ENCODE results near the gene RCC2.
"Not testable (repeated sequence)": the region's sequence is repeated elsewhere in the genome, so short reads cannot be mapped to it uniquely, and the experiment has no call there.

The RCC2 gene

DNA sequence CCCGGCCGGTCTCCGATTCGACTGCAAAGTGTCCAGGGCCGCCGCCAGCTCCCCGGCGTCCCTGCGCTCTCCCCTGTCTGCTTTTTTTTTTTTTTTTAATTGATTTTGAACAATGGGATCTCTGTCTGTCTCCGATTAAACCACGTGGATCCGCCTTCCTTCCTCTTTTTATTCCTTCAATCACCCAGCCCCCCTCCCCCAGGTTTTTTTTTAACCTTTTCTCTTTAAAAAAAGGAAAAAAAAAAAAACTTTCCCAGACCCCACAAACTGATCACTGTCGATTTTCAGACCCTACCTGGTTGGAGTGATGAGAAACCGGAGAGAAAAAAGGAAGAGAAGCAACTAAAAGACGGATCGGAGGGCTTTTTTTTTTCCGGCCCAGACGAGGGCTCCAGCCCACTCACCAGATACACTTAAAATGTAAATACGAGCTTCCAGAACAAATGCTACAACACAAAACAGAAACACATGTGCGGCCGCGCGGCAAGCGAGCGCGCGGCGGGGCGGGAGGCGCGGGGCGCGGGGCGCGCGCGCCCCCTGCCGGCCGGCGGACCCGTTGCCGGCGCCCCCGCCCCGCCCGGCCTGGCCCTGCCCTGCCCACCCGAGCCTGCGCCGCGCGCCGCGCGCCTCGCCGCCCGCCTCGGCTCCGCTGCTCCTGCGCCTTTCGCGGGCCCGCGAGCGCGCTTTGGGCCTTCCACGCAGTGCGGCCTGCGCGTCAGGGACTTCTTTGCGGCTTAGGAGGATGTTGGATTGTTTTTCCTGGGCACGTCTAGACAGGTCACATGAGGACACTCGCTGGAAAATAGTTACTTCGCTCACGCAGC is at the start of gene RCC2:
TSS of gene RCC2 (minus strand) at position 428 of the 824 bp plus-strand sequence. CDS start 1,163 bp downstream, outside the sequence.
- DNase-seq (ENCODE audit: extremely low read depth, low read depth), result peak; percentile 58

DNA sequence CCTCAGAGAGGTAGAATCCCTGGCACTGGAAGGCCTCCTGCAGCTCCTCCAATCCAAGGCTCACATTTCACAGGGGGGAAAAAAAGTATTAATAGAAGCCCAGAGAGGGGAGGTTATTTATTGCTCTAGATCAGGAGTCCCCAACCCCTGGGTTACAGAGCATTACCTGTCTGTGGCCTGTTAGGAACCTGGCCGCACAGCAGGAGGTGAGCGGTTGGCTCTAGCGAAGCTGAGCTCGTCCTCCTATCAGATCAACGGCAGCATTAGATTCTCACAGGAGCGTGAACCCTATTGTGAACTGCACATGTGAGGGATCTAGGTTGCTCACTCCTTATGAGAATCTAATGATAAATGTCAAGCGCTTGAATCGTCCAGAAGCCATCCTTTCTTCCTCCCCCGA is 46.8 kb upstream of the RCC2 start:
- TF ChIP-seq, protein P1, sequence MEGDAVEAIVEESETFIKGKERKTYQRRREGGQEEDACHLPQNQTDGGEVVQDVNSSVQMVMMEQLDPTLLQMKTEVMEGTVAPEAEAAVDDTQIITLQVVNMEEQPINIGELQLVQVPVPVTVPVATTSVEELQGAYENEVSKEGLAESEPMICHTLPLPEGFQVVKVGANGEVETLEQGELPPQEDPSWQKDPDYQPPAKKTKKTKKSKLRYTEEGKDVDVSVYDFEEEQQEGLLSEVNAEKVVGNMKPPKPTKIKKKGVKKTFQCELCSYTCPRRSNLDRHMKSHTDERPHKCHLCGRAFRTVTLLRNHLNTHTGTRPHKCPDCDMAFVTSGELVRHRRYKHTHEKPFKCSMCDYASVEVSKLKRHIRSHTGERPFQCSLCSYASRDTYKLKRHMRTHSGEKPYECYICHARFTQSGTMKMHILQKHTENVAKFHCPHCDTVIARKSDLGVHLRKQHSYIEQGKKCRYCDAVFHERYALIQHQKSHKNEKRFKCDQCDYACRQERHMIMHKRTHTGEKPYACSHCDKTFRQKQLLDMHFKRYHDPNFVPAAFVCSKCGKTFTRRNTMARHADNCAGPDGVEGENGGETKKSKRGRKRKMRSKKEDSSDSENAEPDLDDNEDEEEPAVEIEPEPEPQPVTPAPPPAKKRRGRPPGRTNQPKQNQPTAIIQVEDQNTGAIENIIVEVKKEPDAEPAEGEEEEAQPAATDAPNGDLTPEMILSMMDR (IDR thresholded peaks at IDR 0.05; ENCODE audit: low read depth, low read length), result no peak
- no peak for DNase-seq (ENCODE audit: extremely low read depth, low read depth)

More for the DNA sequence above, at the start of gene RCC2:
- TF ChIP-seq, protein P1 (IDR thresholded peaks at IDR 0.05; ENCODE audit: low read depth, low read length), result no peak; the same call in 1 of the 2 replicates

DNA sequence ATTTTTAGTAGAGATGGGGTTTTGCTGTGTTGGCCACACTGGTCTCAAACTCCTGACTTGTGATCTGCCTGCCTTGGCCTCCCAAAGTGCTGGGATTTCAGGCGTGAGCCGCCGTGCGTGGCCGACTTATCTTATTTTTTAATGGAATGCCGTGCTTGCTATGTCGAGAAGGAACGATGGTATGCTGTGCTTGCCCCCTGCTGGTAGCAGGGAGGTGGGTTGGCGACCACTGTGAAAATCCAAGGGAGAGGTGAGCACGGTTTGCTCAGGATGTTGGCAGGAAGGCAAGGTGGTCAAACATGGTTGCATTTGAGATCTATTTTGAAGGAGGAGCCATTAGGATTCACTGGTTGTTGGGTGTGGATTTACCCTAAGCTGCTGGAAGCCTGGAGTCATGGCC is 45.8 kb upstream of the RCC2 start:
- TF ChIP-seq, protein P1 (IDR thresholded peaks at IDR 0.05; ENCODE audit: low read depth, low read length), result peak; percentile 33
- no peak for DNase-seq (ENCODE audit: extremely low read depth, low read depth)

DNA sequence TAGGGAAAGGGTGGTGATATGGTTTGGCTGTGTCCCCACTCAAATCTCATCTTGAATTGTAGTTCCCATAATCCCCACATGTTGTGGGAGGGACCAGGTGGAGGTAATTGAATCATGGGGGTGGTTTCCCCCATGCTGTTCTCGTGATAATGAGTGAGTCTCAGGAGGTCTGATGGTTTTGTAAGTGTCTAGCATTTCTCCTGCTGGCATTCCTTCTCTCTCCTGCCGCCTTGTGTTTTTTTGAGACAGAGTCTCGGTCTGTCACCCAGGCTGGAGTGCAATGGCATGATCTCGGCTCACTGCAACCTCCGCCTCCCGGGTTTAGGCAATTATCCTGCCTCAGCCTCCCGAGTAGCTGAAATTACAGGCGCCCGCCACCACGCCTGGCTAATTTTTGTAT is 42.5 kb upstream of the RCC2 start:
- DNase-seq (ENCODE audit: extremely low read depth, low read depth), result not testable (repeated sequence)

DNA sequence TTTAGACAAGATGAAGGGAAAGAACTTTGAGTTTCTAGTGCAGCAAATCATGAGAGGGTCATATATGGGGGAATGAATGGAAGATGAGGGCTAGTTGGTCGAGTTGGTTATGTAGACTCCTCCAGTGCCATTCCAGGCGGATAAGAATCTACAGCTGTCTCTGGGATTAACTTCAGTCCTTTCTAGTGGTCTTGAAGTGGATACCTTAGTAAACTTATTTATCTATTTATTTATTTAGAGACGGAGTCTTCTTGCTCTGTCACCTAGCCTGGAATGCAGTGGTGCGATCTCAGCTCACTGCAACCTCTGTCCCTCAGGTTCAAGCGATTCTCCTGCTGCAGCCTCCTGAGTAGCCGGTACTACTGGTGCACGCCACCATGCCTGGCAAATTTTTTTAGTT is 41.4 kb upstream of the RCC2 start:
- no peak for DNase-seq (ENCODE audit: extremely low read depth, low read depth)
- TF ChIP-seq, protein P1 (IDR thresholded peaks at IDR 0.05; ENCODE audit: low read depth, low read length), result no peak

DNA sequence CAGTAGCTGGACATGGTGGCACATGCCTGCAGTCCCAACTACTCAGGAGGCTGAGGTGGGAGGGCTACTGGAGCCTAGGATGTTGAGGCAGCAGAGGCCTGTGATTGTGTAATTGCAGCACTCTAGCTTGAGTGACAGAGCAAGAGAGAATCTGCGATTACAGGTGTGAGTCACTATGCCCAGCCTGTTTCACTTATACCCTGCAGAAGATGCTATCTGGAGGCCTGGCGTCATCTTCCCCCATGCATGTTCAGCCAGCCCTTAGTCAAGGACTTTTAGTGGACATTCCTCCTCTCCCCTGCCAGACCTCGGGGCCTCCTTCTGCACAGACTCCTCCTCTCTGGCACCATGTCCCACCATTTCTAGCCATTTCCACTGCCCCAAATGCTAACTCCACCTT is 36.3 kb upstream of the RCC2 start:
- peak; percentile 38 for DNase-seq (ENCODE audit: extremely low read depth, low read depth)
- TF ChIP-seq, protein P1 (IDR thresholded peaks at IDR 0.05; ENCODE audit: low read depth, low read length), result no peak

DNA sequence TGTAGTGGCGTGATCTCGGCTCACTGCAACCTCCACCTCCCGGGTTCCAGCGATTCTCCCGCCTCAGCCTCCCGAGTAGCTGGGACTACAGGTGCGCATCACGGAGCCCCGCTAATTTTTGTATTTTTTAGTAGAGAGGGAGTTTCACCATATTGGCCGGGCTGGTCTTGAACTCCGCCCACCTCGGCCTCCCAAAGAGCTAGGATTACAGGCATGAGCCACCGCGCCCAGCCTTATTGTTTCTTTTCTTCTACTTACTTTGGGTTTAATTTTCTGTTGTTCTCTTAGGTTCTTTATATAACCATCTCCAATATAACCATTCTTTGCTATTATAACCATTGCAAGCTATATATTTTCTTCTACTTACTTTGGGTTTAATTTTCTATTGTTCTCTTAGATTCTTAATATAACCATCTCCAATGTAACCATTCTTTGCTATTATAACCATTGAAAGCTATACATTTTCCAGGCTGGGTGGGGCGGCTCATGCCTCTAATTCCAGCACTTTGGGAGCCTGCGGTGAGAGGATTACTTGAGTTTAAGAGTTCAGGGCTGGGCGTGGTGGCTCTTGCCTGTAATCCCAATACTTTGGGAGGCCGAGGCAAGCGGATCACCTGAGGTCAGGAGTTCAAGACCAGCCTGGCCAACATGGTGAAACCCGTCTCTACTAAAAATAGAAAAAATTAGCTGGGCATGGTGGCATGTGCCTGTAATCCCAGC is 35.5 kb upstream of the RCC2 start:
- DNase-seq (ENCODE audit: extremely low read depth, low read depth), result not testable (repeated sequence)

DNA sequence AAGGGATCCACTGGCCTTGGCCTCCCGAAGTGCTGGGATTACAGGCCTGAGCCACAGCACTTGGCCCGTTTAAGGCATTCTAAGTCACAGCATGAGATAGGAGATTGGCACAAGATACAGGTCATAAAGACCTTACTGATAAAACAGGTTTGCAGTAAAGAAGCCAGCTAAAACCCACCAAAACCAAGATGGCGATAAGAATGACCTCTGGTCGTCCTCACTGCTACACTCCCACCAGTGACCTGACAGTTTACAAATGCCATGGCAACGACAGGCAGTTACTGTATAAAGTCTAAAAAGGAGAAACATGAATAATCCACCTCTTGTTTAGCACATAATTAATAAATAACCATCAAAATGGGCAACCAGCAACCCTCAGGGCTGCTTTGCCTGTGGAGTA is 33.3 kb upstream of the RCC2 start:
- TF ChIP-seq, protein P1 (IDR thresholded peaks at IDR 0.05; ENCODE audit: low read depth, low read length), result no peak
- DNase-seq (ENCODE audit: extremely low read depth, low read depth), result no peak

Measured in AG09319 (cell line).